ENCODE measurements around the gene MYO18B. TPM values are rescaled to one million over a fixed set of nuclear protein-coding genes. Genes with fewer than 3 reads are reported as not detected.

Gene MYO18B
- total and polyA plus RNA-seq, 2 of the 4 experiments (the other 2 are of a cell fraction) = under 0.01 TPM; not detected in 1

DNA sequence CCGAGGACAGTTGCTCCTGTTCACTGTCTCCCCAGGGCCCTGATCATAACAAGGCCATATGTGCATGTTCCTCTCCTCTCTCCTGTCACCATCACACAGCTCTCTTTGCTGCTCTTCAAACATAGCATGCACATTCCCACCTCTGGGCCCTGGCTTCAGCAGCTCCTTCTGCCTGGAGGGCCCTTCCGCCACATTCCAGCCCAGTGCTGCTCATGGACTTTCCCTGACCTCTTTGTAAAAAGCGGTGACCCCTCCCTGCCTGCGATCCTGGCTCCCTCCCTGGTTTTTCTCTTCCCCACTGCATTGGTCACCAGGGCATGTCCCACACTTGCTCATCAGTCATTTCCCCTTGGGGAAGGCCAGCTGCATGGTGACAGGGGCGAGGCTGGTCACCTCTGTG lies 98.2 kb downstream of the MYO18B start:
- Histone ChIP-seq H2BK5ac (ENCODE audit: low read depth, low read length, poor library complexity, severe bottlenecking) (no peak overlapping the region), H3K9me1 (ENCODE audit: insufficient read depth, low read length) (no peaks in the 10 kb centered on the region), H2BK20ac (ENCODE audit: low read depth, low read length) (no peak overlapping the region), H3K9ac (ENCODE audit: low read depth, low read length) (no peak overlapping the region), H3K36me3 (ENCODE audit: control insufficient read depth, insufficient read depth, low read length) (no peaks in the 10 kb centered on the region), H2BK15ac (ENCODE audit: low read depth, low read length) (no peak overlapping the region), H3K9me3 (ENCODE audit: control insufficient read depth, insufficient read depth, low read length) (peaks cover 9% of the 10 kb centered on the region; the same call in 1 of the 2 replicates), H2AK9ac (replicated peaks; ENCODE audit: low read depth, low read length, poor library complexity) (no peak overlapping the region), H3K56ac (ENCODE audit: extremely low read depth, insufficient read depth, low read length) (no peak overlapping the region), H3K4ac (ENCODE audit: low read depth, low read length) (no peak overlapping the region), H3K4me2 (ENCODE audit: low read depth, low read length) (no peak overlapping the region), H3K27me3 (ENCODE audit: control insufficient read depth, insufficient read depth, low read length) (no peaks in the 10 kb centered on the region), H3K4me1 (ENCODE audit: control insufficient read depth, insufficient read depth, low read length) (no peaks in the 10 kb centered on the region), H2BK120ac (ENCODE audit: low read depth, low read length) (no peak overlapping the region), H4K20me1 (ENCODE audit: insufficient read depth, low read length) (no peaks in the 10 kb centered on the region), H3K79me1 (ENCODE audit: low read depth in 1 of 2, low read length in 2 of 2) (no peaks in the 10 kb centered on the region), H4K8ac (ENCODE audit: low read depth in 2 of 2, low read length in 2 of 2) (no peak overlapping the region), H3K14ac (replicated peaks; ENCODE audit: low read depth, low read length) (no peak overlapping the region), H2AFZ (replicated peaks; ENCODE audit: low read length, poor library complexity) (no peak overlapping the region), H4K5ac (ENCODE audit: low read depth, low read length) (no peak overlapping the region), H2AK5ac (ENCODE audit: low read depth, low read length) (no peak overlapping the region), H4K91ac (ENCODE audit: insufficient read depth, low read depth, low read length) (no peak overlapping the region), H3K4me3 (ENCODE audit: insufficient read depth, low read depth, low read length) (no peak overlapping the region), H3K23ac (ENCODE audit: low read depth, low read length) (no peak overlapping the region), H3K27ac (ENCODE audit: insufficient read depth, low read length) (no peak overlapping the region), H3K18ac (ENCODE audit: low read depth, low read length) (no peak overlapping the region)
- dilution Hi-C loops (cut with HindIII; ENCODE audit: low sequenced_read_pairs, unreplicated experiment) = no loop called here
- ATAC-seq (ENCODE audit: low read depth) (no peak), DNase-seq (no peak)
- WGBS, 2 experiments (ENCODE audit: extremely low coverage in 2 of 2, insufficient read length in 1 of 2) = 60% methylated on average over 1 of the region's 5 CpGs; no CpG with 5 or more reads in 1 of the 2 experiments
- POLR2A ChIA-PET (ENCODE audit: unreplicated experiment) = no interaction called here
- CTCF ChIA-PET = no interaction called here
- in situ Hi-C loops (cut with MboI; ENCODE audit: low sequenced_read_pairs) = no loop called here
- no peak for TF ChIP-seq RAD21 (IDR thresholded peaks at IDR 0.05; ENCODE audit: low read length)
- no peak for TF ChIP-seq BHLHE40 (IDR thresholded peaks at IDR 0.05; ENCODE audit: low read depth, low read length)
- intact Hi-C loops (cut with micrococcal nuclease) = no loop called here
- no TSS peak for BruUV-seq (replicated peaks)
